ENCODE results near the gene SKAP1. TPM values are rescaled to one million over a fixed set of nuclear protein-coding genes. Genes with fewer than 3 reads are reported as not detected.

The SKAP1 gene
- polyA plus RNA-seq, 3 donors: 0.13 to 1.0 (median 0.52) TPM

GRCh38 chr17:48352630-48353029 is 77.4 kb downstream of the SKAP1 start:
- no peaks in the 10 kb centered on the region for H3K4me1 ChIP-seq (ENCODE audit: control insufficient read depth in 1 of 2, insufficient read depth in 2 of 2, low read length in 2 of 2)
- H3K36me3 ChIP-seq (replicated peaks in 1 of 2; ENCODE audit: control insufficient read depth in 1 of 2, insufficient read depth in 2 of 2, low read length in 2 of 2): no peaks in the 10 kb centered on the region
- no peak overlapping the region for H2AFZ ChIP-seq (ENCODE audit: insufficient read depth, low read depth, low read length, poor library complexity, severe bottlenecking)
- H3K27ac ChIP-seq (ENCODE audit: low read depth in 1 of 2, low read length in 2 of 2): no peak overlapping the region
- Mint-ChIP-seq H3K27ac (no peak overlapping the region), H3K4me3 (no peak overlapping the region), H3K4me1 (no peaks in the 10 kb centered on the region), H3K9me3 (no peaks in the 10 kb centered on the region), H3K27me3 (ENCODE audit: low read depth in 3 of 3) (peaks cover 13 to 32% (median 19%) of the 10 kb centered on the region in 3 donors), H3K36me3 (no peaks in the 10 kb centered on the region)
- no peaks in the 10 kb centered on the region for H4K20me1 ChIP-seq (ENCODE audit: insufficient read depth, low read length)
- H3K9me3 ChIP-seq (replicated peaks in 1 of 2; ENCODE audit: control insufficient read depth in 1 of 2, insufficient read depth in 1 of 2, low read length in 2 of 2): no peaks in the 10 kb centered on the region
- H3K79me2 ChIP-seq (ENCODE audit: insufficient read depth, low read length): no peaks in the 10 kb centered on the region
- H3K9ac ChIP-seq (ENCODE audit: insufficient read depth, low read length, poor library complexity, severe bottlenecking): no peak overlapping the region
- intact Hi-C loops (cut with micrococcal nuclease): no loop called here
- H3K4me2 ChIP-seq (replicated peaks; ENCODE audit: extremely low read depth, low read length, poor library complexity, severe bottlenecking): no peak overlapping the region
- no peak overlapping the region for H3K4me3 ChIP-seq (replicated peaks in 1 of 3; ENCODE audit: low read depth in 2 of 3, low read length in 3 of 3)
- peaks cover 8 to 27% of the 10 kb centered on the region in 2 donors for H3K27me3 ChIP-seq (ENCODE audit: control insufficient read depth in 2 of 2, insufficient read depth in 2 of 2, low read length in 2 of 2)
- TF ChIP-seq, protein P1, sequence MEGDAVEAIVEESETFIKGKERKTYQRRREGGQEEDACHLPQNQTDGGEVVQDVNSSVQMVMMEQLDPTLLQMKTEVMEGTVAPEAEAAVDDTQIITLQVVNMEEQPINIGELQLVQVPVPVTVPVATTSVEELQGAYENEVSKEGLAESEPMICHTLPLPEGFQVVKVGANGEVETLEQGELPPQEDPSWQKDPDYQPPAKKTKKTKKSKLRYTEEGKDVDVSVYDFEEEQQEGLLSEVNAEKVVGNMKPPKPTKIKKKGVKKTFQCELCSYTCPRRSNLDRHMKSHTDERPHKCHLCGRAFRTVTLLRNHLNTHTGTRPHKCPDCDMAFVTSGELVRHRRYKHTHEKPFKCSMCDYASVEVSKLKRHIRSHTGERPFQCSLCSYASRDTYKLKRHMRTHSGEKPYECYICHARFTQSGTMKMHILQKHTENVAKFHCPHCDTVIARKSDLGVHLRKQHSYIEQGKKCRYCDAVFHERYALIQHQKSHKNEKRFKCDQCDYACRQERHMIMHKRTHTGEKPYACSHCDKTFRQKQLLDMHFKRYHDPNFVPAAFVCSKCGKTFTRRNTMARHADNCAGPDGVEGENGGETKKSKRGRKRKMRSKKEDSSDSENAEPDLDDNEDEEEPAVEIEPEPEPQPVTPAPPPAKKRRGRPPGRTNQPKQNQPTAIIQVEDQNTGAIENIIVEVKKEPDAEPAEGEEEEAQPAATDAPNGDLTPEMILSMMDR (IDR thresholded peaks at IDR 0.05): no peak
- no peak for DNase-seq

GRCh38 chr17:48351911-48352332 is 78.1 kb downstream of the SKAP1 start:
- H3K9ac ChIP-seq (ENCODE audit: insufficient read depth, low read length, poor library complexity, severe bottlenecking): no peak overlapping the region
- H3K79me2 ChIP-seq (ENCODE audit: insufficient read depth, low read length): no peaks in the 10 kb centered on the region
- H3K27me3 Mint-ChIP-seq (ENCODE audit: low read depth in 3 of 3): peaks cover 13 to 27% (median 17%) of the 10 kb centered on the region in 3 donors
- no peak overlapping the region for H3K27ac ChIP-seq (ENCODE audit: low read depth in 1 of 2, low read length in 2 of 2)
- H2AFZ ChIP-seq (ENCODE audit: insufficient read depth, low read depth, low read length, poor library complexity, severe bottlenecking): no peak overlapping the region
- H3K4me3 ChIP-seq (replicated peaks in 1 of 3; ENCODE audit: low read depth in 2 of 3, low read length in 3 of 3): no peak overlapping the region
- no peaks in the 10 kb centered on the region for H3K36me3 Mint-ChIP-seq
- peak in 1 of 3 donors; percentile 5 for DNase-seq
- H3K27ac Mint-ChIP-seq: no peak overlapping the region
- peaks cover 8 to 28% of the 10 kb centered on the region in 2 donors for H3K27me3 ChIP-seq (ENCODE audit: control insufficient read depth in 2 of 2, insufficient read depth in 2 of 2, low read length in 2 of 2)
- no peaks in the 10 kb centered on the region for H3K4me1 Mint-ChIP-seq
- no peaks in the 10 kb centered on the region for H3K9me3 ChIP-seq (replicated peaks in 1 of 2; ENCODE audit: control insufficient read depth in 1 of 2, insufficient read depth in 1 of 2, low read length in 2 of 2)
- H3K4me2 ChIP-seq (replicated peaks; ENCODE audit: extremely low read depth, low read length, poor library complexity, severe bottlenecking): no peak overlapping the region
- no peak overlapping the region for H3K4me3 Mint-ChIP-seq
- no peaks in the 10 kb centered on the region for H3K4me1 ChIP-seq (ENCODE audit: control insufficient read depth in 1 of 2, insufficient read depth in 2 of 2, low read length in 2 of 2)
- intact Hi-C loops (cut with micrococcal nuclease): no loop called here
- H3K36me3 ChIP-seq (replicated peaks in 1 of 2; ENCODE audit: control insufficient read depth in 1 of 2, insufficient read depth in 2 of 2, low read length in 2 of 2): no peaks in the 10 kb centered on the region
- TF ChIP-seq, protein P1 (IDR thresholded peaks at IDR 0.05): peak; percentile 75
- H4K20me1 ChIP-seq (ENCODE audit: insufficient read depth, low read length): no peaks in the 10 kb centered on the region
- no peaks in the 10 kb centered on the region for H3K9me3 Mint-ChIP-seq
